ENCODE data around the gene ATP11C.

- TF ChIP-seq POLR2A (IDR thresholded peaks at IDR 0.05) (no peak), CTCF (IDR thresholded peaks at IDR 0.05) (no peak)
These were observed 240.9 kb downstream of the ATP11C start for GRCh38 chrX:139691843-139692505.

Data from adrenal gland (tissue), 5 donors.